ENCODE measurements around the gene LECT2.

Gene LECT2

DNA sequence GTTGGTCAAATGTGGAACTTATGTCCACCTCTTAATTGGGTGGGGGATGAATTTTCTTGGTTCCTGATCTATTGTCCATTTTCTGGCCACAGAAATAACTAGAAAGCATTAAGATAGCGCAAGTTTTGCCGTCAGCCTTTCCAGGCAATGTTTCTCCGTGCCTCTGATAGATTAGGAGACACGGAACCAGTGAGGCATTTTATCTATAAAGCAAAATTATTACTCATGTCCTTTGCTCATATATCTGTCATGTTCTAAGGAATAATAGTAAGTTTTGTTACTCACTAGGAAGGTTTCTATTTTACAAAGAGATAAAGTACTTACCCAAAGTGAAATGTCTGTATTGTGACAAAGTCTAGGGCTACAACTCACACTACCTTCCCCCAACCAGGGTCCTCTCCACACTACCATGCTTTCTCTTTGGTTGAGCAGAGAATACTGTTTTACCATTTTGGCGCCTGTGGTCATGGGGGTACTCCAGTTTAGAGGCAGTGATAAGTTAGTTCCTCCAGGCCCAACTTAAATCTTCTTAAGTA lies 39.2 kb downstream of the LECT2 start:
- Histone ChIP-seq H3K4me3 (no peak overlapping the region), H3K9ac (no peak overlapping the region), H3K9me3 (no peaks in the 10 kb centered on the region), H3K27me3 (no peaks in the 10 kb centered on the region), H3K27ac (no peak overlapping the region), H4K20me1 (no peaks in the 10 kb centered on the region), H3K4me1 (no peaks in the 10 kb centered on the region), H3K36me3 (no peaks in the 10 kb centered on the region), H3K4me2 (no peak overlapping the region)
- no peak for TF ChIP-seq Cebpa-rat (IDR thresholded peaks at IDR 0.05)

DNA sequence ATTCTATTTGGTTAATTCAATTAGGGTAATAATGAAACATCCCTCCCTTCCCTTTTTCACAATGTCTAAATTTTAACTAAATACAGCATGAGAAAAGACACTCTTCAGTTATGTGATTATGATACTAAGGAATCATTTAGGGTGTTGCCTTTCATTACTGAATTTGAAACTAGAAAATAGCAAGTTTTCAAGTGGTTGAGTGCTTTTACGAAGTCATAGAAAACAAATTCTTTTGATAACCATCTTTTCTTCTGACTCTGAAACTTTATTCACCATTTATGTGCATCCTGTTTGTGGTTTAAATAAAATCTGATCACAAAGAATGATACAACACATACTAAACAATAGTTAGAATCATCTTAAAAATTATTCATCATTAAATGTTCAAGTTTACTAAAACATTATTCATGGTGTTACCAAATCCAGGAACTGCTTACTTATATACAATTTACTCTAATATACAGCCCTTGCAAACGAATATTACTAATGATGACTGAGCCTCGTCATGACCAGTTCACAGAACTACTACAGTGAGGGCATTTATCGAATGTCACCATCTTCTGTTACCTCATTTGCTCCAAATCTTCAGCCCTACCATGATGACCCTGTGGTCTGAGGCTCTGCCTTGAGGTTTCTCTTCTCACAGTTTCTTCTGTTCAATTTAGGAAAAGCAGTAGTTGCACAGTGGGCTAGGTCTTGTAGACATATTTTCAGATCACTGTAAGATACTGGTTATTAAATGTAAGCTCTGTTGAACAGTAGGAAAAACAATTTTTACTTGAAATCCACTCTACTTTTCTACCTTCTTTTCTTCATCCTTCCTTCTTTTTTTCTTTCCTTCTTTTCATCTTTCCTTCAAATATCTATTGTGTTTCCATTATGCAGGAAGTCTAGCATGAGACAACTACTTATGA lies 40.8 kb downstream of the LECT2 start:
- Histone ChIP-seq H3K27ac (no peak overlapping the region), H3K9me3 (no peaks in the 10 kb centered on the region), H3K9ac (no peak overlapping the region), H3K27me3 (no peaks in the 10 kb centered on the region), H3K36me3 (no peaks in the 10 kb centered on the region), H4K20me1 (no peaks in the 10 kb centered on the region), H3K4me3 (no peak overlapping the region), H3K4me1 (no peaks in the 10 kb centered on the region), H3K4me2 (no peak overlapping the region)
- no peak for TF ChIP-seq Cebpa-rat (IDR thresholded peaks at IDR 0.05)

DNA sequence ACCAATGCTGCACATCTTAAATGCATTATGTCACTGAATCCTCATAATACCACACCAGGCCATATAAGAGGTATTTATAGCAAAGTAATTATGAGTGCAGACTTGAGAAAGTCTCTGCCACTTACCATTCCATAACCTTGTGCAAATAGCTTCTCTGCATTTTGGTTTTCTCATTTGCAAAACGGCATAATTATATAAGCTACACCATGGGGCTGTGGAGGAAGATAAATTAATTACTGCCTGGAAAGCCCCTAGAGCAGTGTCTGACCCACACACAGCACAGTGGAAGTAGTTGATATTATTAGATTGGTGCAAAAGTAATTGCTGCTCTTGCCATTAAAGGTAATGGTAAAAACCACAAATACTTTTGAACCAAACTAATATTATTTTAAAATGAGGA lies 49.6 kb downstream of the LECT2 start:
- H3K4me2 ChIP-seq, result no peak overlapping the region
- no peaks in the 10 kb centered on the region for H3K36me3 ChIP-seq
- no peaks in the 10 kb centered on the region for H3K4me1 ChIP-seq
- H3K9me3 ChIP-seq, result no peaks in the 10 kb centered on the region
- H3K27ac ChIP-seq, result no peak overlapping the region
- H3K4me3 ChIP-seq, result no peak overlapping the region
- no peak overlapping the region for H3K9ac ChIP-seq
- H4K20me1 ChIP-seq, result no peaks in the 10 kb centered on the region
- no peak for TF ChIP-seq Cebpa-rat (IDR thresholded peaks at IDR 0.05)
- H3K27me3 ChIP-seq, result no peaks in the 10 kb centered on the region

DNA sequence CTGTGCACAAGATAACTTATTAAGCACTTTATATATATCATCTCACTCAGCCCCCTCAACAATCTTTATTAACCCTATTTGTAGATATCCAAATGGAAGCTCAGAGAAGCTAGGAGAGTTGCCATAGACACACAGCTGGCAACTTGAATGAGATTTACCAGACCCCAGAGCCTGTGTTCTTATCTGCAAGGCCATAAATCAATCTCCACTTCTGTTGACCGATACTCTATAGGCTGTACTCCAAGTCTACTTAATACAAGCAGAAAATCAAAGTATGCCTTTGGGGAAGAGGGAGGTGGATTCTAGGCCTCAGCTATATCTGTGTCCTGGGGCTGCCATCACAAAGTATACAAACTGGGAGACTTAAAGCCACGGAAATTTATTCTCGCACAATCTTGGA lies 53.1 kb downstream of the LECT2 start:
- H4K20me1 ChIP-seq, result no peaks in the 10 kb centered on the region
- no peak overlapping the region for H3K4me2 ChIP-seq
- H3K4me1 ChIP-seq, result no peaks in the 10 kb centered on the region
- H3K9ac ChIP-seq, result no peak overlapping the region
- H3K9me3 ChIP-seq, result no peaks in the 10 kb centered on the region
- TF ChIP-seq Cebpa-rat (IDR thresholded peaks at IDR 0.05), result no peak
- H3K4me3 ChIP-seq, result no peak overlapping the region
- no peak overlapping the region for H3K27ac ChIP-seq
- no peaks in the 10 kb centered on the region for H3K36me3 ChIP-seq
- no peaks in the 10 kb centered on the region for H3K27me3 ChIP-seq

DNA sequence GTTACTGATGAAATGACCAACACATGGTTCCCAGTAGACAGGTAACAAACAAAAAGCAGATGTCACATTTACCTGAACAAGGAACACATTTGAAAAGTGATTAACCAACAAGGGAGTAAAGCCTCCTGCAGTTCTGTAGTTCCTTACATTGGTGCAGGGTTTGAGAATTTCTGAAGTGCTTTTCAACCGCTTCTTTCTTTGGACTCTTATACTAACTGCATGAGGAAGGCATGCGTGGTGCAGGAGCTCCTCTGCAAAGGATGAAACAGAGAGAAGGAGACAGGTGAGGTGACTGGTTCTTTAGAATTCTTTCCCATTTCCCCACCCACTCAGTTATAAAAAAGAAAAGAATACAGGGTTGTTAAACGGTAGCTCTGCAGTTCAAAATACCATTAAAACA lies 54.5 kb downstream of the LECT2 start:
- no peak overlapping the region for H3K27ac ChIP-seq
- H3K9me3 ChIP-seq, result no peaks in the 10 kb centered on the region
- no peaks in the 10 kb centered on the region for H3K4me1 ChIP-seq
- no peaks in the 10 kb centered on the region for H3K36me3 ChIP-seq
- no peak overlapping the region for H3K4me3 ChIP-seq
- H3K9ac ChIP-seq, result no peak overlapping the region
- H3K27me3 ChIP-seq, result no peaks in the 10 kb centered on the region
- TF ChIP-seq Cebpa-rat (IDR thresholded peaks at IDR 0.05), result no peak
- no peaks in the 10 kb centered on the region for H4K20me1 ChIP-seq
- H3K4me2 ChIP-seq, result no peak overlapping the region

DNA sequence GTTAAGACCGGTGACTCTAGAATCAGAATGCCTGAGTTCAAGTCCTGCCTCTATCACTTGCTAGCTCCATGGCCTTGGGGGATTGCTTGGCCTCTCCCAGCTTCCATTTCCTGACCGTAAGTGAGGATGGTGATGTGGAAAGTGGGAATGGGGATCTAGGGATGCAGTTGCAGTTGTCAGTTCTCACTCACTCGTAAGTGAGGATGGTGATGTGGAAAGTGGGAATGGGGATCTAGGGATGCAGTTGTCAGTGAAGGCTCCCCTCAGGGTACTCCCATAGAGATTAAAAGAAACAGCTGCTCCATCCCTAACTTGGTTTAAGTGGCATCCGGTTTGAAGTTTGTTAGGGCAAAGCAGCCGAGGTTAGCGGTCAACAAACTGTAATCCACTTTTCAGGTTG lies 56.1 kb downstream of the LECT2 start:
- no peak overlapping the region for H3K4me3 ChIP-seq
- no peaks in the 10 kb centered on the region for H3K27me3 ChIP-seq
- H3K4me2 ChIP-seq, result no peak overlapping the region
- H4K20me1 ChIP-seq, result no peaks in the 10 kb centered on the region
- H3K4me1 ChIP-seq, result no peaks in the 10 kb centered on the region
- no peak for TF ChIP-seq Cebpa-rat (IDR thresholded peaks at IDR 0.05)
- no peak overlapping the region for H3K27ac ChIP-seq
- no peaks in the 10 kb centered on the region for H3K36me3 ChIP-seq
- H3K9me3 ChIP-seq, result no peaks in the 10 kb centered on the region
- H3K9ac ChIP-seq, result no peak overlapping the region
